GM11168 (cell line): Measurements from ENCODE around the gene PPHLN1.

Source experiments
- in situ Hi-C: fragments of 300-500 bp; cut with MboI; formaldehyde crosslinking; loops from one replicate; pipeline ENCODE4 v1.12.0; 2022; ENCODE audit warnings: low sequenced_read_pairs; ENCODE audit not compliant: unreplicated experiment

The PPHLN1 gene

DNA sequence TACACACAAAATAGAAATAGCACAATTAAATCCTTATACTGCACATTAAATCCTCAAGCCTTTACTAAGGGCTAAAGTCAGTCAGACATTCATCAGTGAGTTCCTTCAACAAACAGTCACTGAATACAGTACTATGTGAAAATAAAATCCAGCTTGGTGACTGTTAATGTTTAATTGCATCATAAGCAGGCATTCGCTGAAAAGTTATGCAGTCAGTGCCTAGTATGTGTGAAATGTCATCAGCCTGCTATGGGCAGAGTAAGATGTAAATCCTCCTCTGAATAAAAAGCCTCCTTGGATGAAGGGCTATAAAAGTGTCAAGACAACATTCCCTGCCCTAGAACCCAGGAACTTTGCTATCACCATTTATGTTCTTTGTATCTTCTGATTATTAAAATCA lies 147.2 kb downstream of the PPHLN1 start:
- in situ Hi-C loops: no loop called here

DNA sequence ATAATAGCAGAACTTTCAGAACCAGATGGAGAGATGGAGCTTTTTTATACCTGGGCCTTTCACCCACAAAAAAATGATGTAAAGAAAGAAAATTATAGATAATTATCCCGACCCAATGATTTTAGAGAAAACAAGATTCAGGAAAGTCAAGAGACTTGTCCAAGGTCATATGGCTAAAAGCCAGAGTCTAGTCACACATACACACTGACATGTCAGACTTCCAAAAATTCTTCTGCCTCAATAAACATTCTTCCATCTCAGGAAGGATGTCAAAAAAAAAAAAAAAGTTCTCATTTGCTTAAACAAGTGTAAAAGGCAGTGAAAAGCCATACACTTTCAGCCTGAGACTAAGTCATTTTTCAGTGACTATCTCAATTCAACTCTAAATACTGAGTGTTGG lies 147.6 kb downstream of the PPHLN1 start:
- in situ Hi-C loops: no loop called here

DNA sequence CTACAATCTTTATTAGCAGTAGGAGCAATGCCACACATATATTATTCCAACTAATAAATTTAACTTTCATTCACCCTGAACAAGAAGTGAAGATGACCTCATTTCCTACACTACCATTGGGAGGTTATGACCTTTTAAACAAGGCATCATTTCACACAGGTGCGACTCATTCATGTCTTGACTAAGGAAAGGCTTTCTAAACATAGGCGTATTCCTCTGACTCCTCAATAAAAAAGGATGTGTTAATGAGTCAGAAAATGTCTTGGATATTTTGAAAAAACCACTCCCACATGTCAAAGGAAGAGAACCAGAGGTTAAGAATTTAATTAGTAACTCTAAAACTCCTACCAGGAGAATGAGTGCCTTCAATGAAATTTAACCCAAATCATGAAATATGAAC lies 148.4 kb downstream of the PPHLN1 start:
- in situ Hi-C loops: no loop called here

DNA sequence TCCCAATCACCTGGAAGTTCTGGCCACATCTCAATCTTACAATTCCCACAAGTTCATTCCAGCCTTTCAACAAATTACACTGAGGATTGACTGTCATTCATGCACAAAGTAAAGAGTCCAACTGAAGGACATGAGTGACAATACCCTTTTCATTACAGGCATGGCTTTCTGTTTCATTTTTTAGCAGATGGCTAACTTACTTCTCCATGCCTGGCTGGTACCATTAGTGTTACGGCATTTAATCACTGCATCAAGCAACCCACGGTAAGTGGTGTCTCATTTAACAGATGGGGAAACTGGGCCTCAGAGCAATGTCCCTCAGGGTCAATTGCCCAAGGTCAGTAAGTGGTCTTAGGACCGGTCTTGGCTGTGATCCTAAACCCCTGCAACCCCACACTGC lies 149.1 kb downstream of the PPHLN1 start:
- in situ Hi-C loops: no loop called here

DNA sequence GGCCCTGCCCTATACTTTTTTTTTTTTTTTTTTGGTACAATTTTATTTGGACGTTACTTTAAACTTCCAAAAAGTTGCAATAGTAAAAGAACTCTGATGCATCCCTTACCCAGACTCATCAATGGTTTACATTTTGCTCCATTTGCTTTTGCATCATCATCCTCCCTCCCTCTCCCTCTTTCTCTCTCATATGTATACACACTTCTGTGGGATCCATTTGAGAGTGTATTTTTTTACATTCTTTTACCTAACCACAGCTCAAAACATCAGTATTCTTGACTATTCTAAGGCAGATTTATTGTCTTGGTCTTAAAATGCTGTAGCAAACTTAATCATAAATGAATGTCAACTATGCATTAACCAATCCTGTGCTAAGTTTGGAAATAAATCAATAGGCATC lies 152.0 kb downstream of the PPHLN1 start:
- in situ Hi-C loops: no loop called here

DNA sequence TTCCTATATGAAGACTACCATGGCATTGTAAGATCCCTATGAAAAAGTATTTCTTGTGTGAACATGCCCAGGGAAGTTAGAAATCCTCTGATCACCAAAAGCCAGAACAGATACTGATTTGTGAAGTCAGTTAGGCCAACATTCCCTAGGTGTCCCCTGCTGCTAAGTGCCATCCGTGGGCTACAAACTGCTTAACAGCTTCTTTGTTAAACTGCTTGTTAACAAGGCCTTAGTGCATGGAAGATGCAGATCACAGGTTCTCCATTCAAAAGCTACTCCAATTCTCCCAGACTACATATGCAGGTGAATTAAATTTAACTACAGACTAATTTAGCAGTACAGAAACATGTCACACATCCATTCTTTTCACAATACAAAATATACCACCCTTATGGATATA lies 155.4 kb downstream of the PPHLN1 start:
- in situ Hi-C loops: no loop called here

DNA sequence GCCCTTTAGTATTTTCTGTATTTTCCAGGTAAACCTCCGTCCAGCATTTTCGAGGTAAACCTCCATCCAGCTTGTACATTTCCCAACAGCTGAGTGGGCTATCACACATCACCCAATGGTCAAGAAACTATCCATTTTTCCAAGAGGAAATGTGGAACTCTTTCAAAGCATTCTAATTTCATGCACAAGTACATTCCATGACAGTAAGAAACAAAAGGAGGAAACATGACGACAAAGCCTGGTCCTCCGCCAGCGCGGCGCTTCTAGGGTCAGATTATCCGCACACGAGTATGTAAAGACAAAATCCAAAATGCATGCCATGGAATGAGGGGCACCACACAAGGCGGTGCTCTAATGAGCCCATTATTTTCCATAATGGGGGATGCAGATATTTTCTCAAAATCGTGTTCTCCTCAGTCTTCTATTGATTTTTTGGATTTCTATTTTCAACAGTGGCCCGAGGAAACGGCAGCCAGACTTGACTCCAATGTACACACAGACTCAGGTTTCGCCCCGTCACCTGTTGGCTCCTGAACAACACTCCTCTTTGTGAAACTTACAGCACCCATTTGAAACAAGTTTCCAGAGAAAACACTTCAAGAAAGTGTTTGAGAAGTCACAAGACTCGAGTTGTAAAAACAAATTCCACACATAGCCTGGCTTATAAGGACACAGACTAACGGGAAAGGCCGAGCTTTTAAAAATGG lies 156.2 kb downstream of the PPHLN1 start:
- in situ Hi-C loops: no loop called here

DNA sequence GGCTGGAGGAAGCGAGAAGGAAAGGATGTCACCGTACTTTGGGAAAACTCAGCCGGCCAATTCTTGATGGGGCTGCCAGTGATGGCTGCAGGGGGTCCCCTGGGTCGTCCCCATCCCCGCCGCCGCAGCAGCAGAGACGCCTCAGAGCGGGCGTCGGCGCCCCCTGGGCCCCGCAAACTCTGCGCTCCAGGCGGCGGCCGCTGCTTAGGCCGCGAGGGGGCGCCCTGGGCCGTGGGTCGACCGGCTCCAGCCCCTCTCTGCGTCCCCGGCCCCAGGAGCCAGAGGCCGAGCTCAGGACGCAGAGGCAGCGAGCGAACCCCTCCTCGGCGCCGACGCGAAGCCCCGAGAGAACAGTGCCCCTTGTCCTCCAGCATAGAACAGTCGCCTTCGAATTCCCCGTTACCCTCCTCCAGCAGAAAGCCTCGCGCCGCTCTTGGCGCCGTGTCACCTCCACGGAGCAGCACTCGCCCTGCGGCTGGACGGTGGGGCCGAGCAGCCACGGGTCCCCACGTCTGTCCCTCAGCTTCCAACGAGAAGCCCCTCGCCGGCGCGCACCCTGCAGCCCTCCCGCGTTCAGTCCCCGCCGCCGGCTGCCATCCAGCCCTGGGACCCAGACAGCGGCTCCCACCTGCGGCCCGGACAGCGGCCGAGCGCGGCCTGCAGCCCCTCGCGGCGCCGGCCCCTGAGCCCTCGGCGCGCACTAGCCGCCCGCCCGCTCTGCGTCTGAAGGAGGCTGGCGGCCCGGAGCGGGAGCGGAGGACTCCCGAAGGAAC lies 157.0 kb downstream of the PPHLN1 start:
- in situ Hi-C loops: no loop called here

DNA sequence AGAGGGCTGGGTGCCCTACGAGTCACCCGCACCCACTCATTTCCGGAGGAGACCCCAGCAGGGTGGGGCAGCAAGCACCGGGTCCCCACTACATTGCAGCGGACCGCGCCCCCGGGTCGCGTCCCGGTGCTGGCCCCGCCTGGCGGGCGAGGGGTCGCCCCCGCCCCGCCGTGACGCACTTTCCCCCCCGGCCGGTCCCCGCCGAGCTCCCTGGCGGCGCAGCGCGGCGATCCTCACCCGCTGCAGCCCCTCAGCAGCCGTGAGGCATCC lies 157.5 kb downstream of the PPHLN1 start:
- in situ Hi-C loops: no loop called here

DNA sequence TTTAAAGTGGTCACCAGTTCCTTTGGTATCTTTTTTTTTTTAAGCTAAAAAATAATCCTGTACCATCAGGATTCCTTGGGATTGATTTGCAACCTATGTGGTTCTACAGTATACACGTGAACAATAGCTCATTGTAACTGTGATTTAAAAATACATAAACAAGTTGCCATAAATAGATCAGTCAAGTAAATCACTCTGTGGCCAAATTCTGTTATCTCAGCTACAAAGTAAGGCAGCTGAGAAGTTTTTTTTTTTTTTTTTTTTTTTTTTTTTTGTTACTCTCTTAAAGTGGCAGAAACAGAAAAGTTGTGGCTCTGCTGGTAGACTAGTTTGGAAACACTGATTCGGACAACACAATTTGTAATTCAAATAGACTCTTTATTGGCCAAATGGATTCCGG lies 159.0 kb downstream of the PPHLN1 start:
- in situ Hi-C loops: loop anchor here (5.0 kb wide), 1 partner anchor 82 kb away; no protein-coding TSS in a partner anchor

DNA sequence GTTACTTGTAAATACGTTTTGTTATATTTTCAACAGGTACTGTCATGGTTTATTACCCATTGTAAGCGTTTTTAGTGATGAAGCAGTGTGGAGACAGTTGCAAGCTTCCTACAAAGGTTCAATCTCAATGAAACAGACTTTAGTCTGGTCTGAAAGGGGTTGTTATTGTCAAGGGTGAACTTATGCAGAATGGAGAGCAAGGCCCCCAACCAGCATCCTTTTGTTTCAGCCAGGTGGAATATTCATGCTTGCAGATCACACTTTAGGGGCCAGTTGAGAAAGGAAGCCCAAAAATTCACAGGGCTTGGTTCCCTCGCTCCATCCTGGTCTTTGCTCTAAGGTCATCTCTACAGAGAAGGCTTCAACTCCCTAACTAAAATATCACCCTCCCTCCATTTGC lies 159.9 kb downstream of the PPHLN1 start:
- in situ Hi-C loops: loop anchor here (5.0 kb wide), 1 partner anchor 81 kb away; no protein-coding TSS in a partner anchor

DNA sequence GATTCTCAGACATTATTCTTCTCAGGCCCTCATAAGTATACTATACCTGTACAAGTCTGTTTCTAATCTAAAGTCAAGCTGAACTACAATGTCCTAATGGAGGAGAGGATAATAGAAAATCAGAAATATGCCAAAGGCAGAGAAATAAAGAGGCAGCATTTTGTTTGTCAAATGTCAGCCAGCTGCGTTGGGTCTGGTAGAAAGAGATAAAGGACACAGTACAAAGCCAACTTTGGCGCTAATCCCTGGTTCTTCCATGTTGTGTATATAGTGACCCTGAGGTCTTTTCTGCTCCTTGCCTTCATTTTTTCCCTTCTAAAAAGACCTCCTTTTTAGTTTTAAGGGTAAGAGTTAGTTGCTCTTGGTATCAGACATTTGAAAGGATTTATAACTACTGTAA lies 160.4 kb downstream of the PPHLN1 start:
- in situ Hi-C loops: loop anchor here (5.0 kb wide), 1 partner anchor 81 kb away; no protein-coding TSS in a partner anchor

DNA sequence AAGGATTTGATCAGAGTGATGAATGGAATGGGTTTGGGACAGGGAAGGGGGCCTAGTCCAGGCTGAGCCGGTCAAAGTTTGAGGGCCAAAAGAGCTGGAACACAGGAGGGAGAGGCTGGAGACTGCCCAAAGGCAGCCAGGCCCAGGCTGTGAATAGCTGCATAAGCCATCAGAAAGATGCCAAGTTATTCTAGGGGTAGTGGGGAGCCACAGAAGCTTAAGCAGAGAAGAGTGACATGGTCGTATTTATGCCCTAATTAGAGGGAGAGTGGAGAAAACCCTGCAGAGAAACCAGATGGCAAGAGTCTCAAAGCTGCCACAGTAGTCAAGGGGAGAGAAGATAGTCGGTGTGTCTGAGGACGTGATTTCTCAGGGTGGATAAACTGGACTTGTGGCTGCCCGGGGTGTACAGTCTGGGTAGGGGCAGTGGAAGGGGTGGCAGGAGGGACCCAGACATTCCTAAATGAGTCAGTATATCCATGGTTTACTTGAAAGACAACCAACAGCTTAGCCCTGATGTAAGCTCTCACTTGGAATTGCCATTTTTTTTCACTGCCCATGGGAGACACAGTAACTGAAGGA lies 164.4 kb downstream of the PPHLN1 start:
- in situ Hi-C loops: no loop called here
